Spleen (tissue), 7 donors: Measurements from ENCODE around the gene HOTAIR.

Experiments used
- CTCF ChIP-seq, 11 experiments: fragments of 200-600 bp in 7 of 11; fragments of 450-650 bp in 4 of 11; sonication (generic) in 4 of 11; IDR thresholded peaks in 8 of 11; conservative IDR thresholded peaks in 3 of 11; 1 replicate in 7 of 11; 2 replicates in 4 of 11; pipeline versions ENCODE4 v1.4.0 to v1.8.0; 2016 to 2021; ENCODE audit warnings: antibody characterized with exemption in 11 of 11, inconsistent platforms in 4 of 11, mild to moderate bottlenecking in 1 of 11
- POLR2AphosphoS5 ChIP-seq, 3 donors: sonication (generic); formaldehyde crosslinking; IDR thresholded peaks; one replicate each; pipeline ENCODE4 v1.5.1; 2017; ENCODE audit warnings: antibody characterized with exemption in 3 of 3
- donor health status: DM: no; HTN: no; CAD: no; lungs with moderate emphysema.
- donor health status: DM: no; HTN: no; CAD: no.
- donor health status: DM: no; HTN: no; CAD: no.

GRCh38 chr12:54007538-54008259, 32.9 kb upstream of the HOTAIR start:
- TF ChIP-seq CTCF (IDR thresholded peaks at IDR 0.05 in 8 of 11, conservative IDR thresholded peaks at IDR 0.05 in 3 of 11) (no peak), POLR2AphosphoS5 (IDR thresholded peaks at IDR 0.05) (no peak)
